Neuronal stem cell (in vitro differentiated cells): ENCODE data around the gene ATP8A1.

ENCODE experiments used
- DNase-seq: peaks from one replicate; pipeline ENCODE4 v3.0.0-alpha.2; 2013; ENCODE audit warnings: low spot score
- H2AFZ ChIP-seq: one replicate; pipeline ENCODE4 v1.6.1; 2013; ENCODE audit warnings: mild to moderate bottlenecking, low read length, inconsistent platforms
- H2AK5ac ChIP-seq: 2 replicates; pipeline ENCODE4 v1.6.1; 2013; ENCODE audit warnings: low read depth, mild to moderate bottlenecking, inconsistent platforms, low read length, moderate library complexity, mixed read lengths
- H2BK120ac ChIP-seq: 2 replicates; pipeline ENCODE4 v1.6.1; 2013; ENCODE audit warnings: low read depth, mild to moderate bottlenecking, inconsistent platforms, low read length, moderate library complexity, mixed read lengths
- H2BK12ac ChIP-seq: one replicate; pipeline ENCODE4 v1.6.1; 2013; ENCODE audit warnings: low read length, inconsistent platforms
- H2BK15ac ChIP-seq: 2 replicates; pipeline ENCODE4 v1.6.1; 2013; ENCODE audit warnings: mild to moderate bottlenecking, low read length, inconsistent platforms, mixed read lengths
- H2BK5ac ChIP-seq: one replicate; pipeline ENCODE4 v1.6.1; 2013; ENCODE audit warnings: inconsistent platforms, mild to moderate bottlenecking, low read length, moderate library complexity
- H3K14ac ChIP-seq: one replicate; pipeline ENCODE4 v1.6.1; 2013; ENCODE audit warnings: low read length, inconsistent platforms
- H3K18ac ChIP-seq: 2 replicates; pipeline ENCODE4 v1.6.1; 2013; ENCODE audit warnings: low read length, inconsistent platforms
- H3K23ac ChIP-seq: 2 replicates; pipeline ENCODE4 v1.6.1; 2013; ENCODE audit warnings: low read depth, mild to moderate bottlenecking, mixed read lengths, low read length, inconsistent platforms; ENCODE audit not compliant: poor library complexity
- H3K27ac ChIP-seq: replicated peaks from 3 replicates; pipeline ENCODE4 v1.5.1; 2013; ENCODE audit warnings: low read length, inconsistent platforms
- H3K27me3 ChIP-seq, 3 experiments: 2 replicates each; pipeline ENCODE4 v1.6.1; 2013; ENCODE audit warnings: low read length in 3 of 3, mild to moderate bottlenecking in 2 of 3, inconsistent platforms in 1 of 3, low read depth in 1 of 3, mixed read lengths in 1 of 3, moderate library complexity in 1 of 3; ENCODE audit not compliant: control insufficient read depth in 3 of 3, insufficient read depth in 3 of 3
- H3K36me3 ChIP-seq, 2 donors: replicated peaks in 1 of 2; 2 replicates each; pipeline ENCODE4 v1.6.1; 2013; ENCODE audit warnings: low read length in 2 of 2; ENCODE audit not compliant: control insufficient read depth in 2 of 2, insufficient read depth in 2 of 2
- H3K4ac ChIP-seq: 2 replicates; pipeline ENCODE4 v1.6.1; 2013; ENCODE audit warnings: inconsistent platforms, mild to moderate bottlenecking, low read length, moderate library complexity
- H3K4me1 ChIP-seq, 2 donors: 1 replicate in 1 of 2; 2 replicates in 1 of 2; pipeline ENCODE4 v1.6.1; 2013; ENCODE audit warnings: low read length in 2 of 2, low read depth in 1 of 2; ENCODE audit not compliant: control insufficient read depth in 2 of 2, insufficient read depth in 1 of 2
- H3K4me2 ChIP-seq: one replicate; pipeline ENCODE4 v1.6.1; 2013; ENCODE audit warnings: mild to moderate bottlenecking, low read length, inconsistent platforms; ENCODE audit not compliant: insufficient read depth, poor library complexity, severe bottlenecking
- H3K4me3 ChIP-seq, 2 donors: 2 replicates each; pipeline ENCODE4 v1.5.1; 2013; ENCODE audit warnings: low read length in 2 of 2, mild to moderate bottlenecking in 2 of 2, inconsistent platforms in 1 of 2, moderate library complexity in 1 of 2
- H3K79me1 ChIP-seq: one replicate; pipeline ENCODE4 v1.6.1; 2013; ENCODE audit warnings: low read depth, mild to moderate bottlenecking, inconsistent platforms, low read length, moderate library complexity
- H3K9ac ChIP-seq: one replicate; pipeline ENCODE4 v1.6.1; 2013; ENCODE audit warnings: mild to moderate bottlenecking, low read depth, low read length, inconsistent platforms; ENCODE audit not compliant: poor library complexity
- H3K9me3 ChIP-seq, 2 donors: replicated peaks in 1 of 2; 2 replicates each; pipeline versions ENCODE3 to v1.6.1; 2013; ENCODE audit warnings: low read length in 2 of 2, mild to moderate bottlenecking in 2 of 2, inconsistent platforms in 1 of 2, low read depth in 1 of 2, mixed read lengths in 1 of 2, moderate library complexity in 1 of 2; ENCODE audit not compliant: control insufficient read depth in 2 of 2, insufficient read depth in 1 of 2
- H4K8ac ChIP-seq: one replicate; pipeline ENCODE4 v1.6.1; 2013; ENCODE audit warnings: low read depth, mild to moderate bottlenecking, inconsistent platforms, low read length, moderate library complexity
- H4K91ac ChIP-seq: one replicate; pipeline ENCODE4 v1.6.1; 2013; ENCODE audit warnings: low read length, low read depth, mild to moderate bottlenecking, inconsistent platforms; ENCODE audit not compliant: poor library complexity
- WGBS, 2 donors: extraction: QIAGEN DNeasy Blood & Tissue Kit; methylation state at CpG; one replicate each; pipeline ENCODE4 v1.1.7; 2013; ENCODE audit warnings: missing lambda C conversion rate in 2 of 2, mixed read lengths in 1 of 2; ENCODE audit not compliant: insufficient read length in 2 of 2, insufficient replicate concordance in 1 of 2; ENCODE audit errors: extremely low coverage in 2 of 2; 5-methylcytosine and 5-hydroxymethylcytosine counted together

ATP8A1 gene

DNA sequence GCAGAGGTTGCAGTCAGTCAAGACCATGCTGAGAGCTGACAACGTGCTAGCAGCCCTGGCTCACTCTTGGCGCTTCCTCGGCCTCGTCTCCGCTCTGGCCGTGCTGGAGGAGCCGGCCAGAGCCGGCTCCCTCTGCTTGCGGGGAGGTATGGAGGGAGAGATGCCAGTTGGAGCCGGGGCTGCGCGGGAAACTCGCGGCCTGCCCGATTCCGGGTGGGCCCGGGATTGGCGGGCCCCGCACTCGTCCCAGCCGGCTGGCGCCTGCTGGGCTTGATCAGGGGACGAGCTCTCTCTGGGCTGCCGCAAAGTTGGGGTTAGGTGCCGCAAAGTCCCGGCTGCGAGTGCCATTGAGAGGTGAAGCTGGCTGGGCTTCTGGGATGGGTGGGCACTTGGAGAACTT lies 287.4 kb downstream of the ATP8A1 start:
- H3K4me3 ChIP-seq: no peak overlapping the region
- H2BK5ac ChIP-seq: no peak overlapping the region
- no peaks in the 10 kb centered on the region for H3K36me3 ChIP-seq
- H3K4me1 ChIP-seq: no peaks in the 10 kb centered on the region
- no peak overlapping the region for H2BK120ac ChIP-seq
- WGBS, 2 donors: no CpG with 5 or more reads among the region's 27 CpGs
- no peak overlapping the region for H4K91ac ChIP-seq
- H3K14ac ChIP-seq: no peak overlapping the region
- H3K27ac ChIP-seq: no peak overlapping the region
- no peak overlapping the region for H3K9ac ChIP-seq
- H3K18ac ChIP-seq: no peak overlapping the region
- H2AK5ac ChIP-seq: no peak overlapping the region
- no peak overlapping the region for H3K4me2 ChIP-seq
- H4K8ac ChIP-seq: no peak overlapping the region
- H2BK12ac ChIP-seq: no peak overlapping the region
- H2AFZ ChIP-seq: no peak overlapping the region
- DNase-seq: no peak
- no peaks in the 10 kb centered on the region for H3K79me1 ChIP-seq
- no peak overlapping the region for H2BK15ac ChIP-seq
- no peak overlapping the region for H3K23ac ChIP-seq
- no peak overlapping the region for H3K4ac ChIP-seq
- no peaks in the 10 kb centered on the region for H3K27me3 ChIP-seq
- H3K9me3 ChIP-seq: no peaks in the 10 kb centered on the region

DNA sequence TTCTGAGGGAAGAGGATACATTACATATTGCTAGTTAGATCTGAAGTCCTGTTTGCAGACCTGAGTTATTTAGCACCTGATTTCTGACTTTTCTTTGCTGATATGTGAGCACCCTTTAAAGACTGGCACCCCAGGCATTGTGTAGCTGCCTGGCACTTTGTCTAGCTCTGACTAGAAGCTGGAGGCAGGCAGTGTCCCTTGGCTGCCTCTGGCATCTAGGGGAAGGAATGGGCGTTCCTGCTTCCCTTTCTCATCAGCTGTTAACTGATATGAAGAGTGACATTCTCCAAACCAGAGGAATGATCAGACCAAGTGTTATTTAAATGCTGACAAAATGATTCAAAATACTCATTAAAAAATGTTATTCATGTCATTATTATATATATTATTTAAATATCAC lies 289.9 kb downstream of the ATP8A1 start:
- no peak overlapping the region for H3K4ac ChIP-seq
- no peak for DNase-seq
- no peak overlapping the region for H2AFZ ChIP-seq
- H3K14ac ChIP-seq: no peak overlapping the region
- H3K23ac ChIP-seq: no peak overlapping the region
- H3K9ac ChIP-seq: no peak overlapping the region
- no peak overlapping the region for H2BK120ac ChIP-seq
- H3K79me1 ChIP-seq: no peaks in the 10 kb centered on the region
- H2BK15ac ChIP-seq: no peak overlapping the region
- no peaks in the 10 kb centered on the region for H3K27me3 ChIP-seq
- no peak overlapping the region for H4K91ac ChIP-seq
- no peak overlapping the region for H3K18ac ChIP-seq
- H3K9me3 ChIP-seq: no peaks in the 10 kb centered on the region
- no peak overlapping the region for H2BK12ac ChIP-seq
- H3K36me3 ChIP-seq: no peaks in the 10 kb centered on the region
- H3K4me2 ChIP-seq: no peak overlapping the region
- H3K27ac ChIP-seq: no peak overlapping the region
- H2BK5ac ChIP-seq: no peak overlapping the region
- H2AK5ac ChIP-seq: no peak overlapping the region
- H3K4me1 ChIP-seq: no peaks in the 10 kb centered on the region
- WGBS, 2 donors: no CpG with 5 or more reads among the region's 1 CpG
- H3K4me3 ChIP-seq: no peak overlapping the region
- H4K8ac ChIP-seq: no peak overlapping the region

DNA sequence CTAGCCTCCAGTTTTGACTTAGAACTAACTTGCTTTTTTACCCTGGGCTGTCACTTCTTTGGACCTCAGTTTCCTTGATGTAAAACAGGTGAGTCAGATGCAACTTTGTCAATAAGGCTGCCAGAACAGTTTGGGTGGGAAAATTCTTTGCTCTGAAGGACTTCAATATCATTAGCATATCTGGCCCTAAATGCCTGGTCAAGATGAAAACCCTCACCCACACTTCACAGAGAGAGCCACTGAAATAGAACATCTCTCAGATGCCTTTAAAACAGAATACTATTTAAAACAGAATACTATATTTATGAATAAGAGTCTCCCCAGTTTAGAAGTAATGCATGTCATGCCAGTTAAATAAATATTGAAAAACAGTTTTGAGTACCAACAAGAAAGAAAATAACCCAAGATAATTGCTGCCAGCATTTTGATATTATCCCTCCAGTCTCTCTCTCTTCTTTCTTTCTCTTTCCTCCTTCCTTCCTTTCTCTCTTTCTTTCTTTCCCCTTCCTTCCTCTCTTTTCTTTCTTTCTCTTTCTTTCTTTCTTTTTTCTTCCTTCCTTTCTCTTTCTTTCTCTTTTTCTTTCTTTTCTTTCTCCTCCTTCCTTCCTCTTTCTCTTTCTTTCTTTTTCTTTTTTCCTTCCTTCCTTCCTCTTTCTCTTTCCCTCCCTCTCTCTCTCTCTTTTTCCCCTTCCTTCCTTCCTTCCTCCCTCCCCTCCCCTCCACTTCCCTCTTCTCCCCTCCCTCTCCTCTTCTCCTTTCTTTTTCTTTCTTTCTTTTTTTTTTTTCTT lies 292.4 kb downstream of the ATP8A1 start:
- H3K4ac ChIP-seq: no peak overlapping the region
- H2BK5ac ChIP-seq: no peak overlapping the region
- no peak overlapping the region for H4K8ac ChIP-seq
- no peaks in the 10 kb centered on the region for H3K36me3 ChIP-seq
- no peak overlapping the region for H3K4me3 ChIP-seq
- H3K79me1 ChIP-seq: no peaks in the 10 kb centered on the region
- no peak overlapping the region for H3K18ac ChIP-seq
- H2BK15ac ChIP-seq: no peak overlapping the region
- no peak overlapping the region for H2BK120ac ChIP-seq
- no peak overlapping the region for H2BK12ac ChIP-seq
- no peak overlapping the region for H3K23ac ChIP-seq
- H3K27me3 ChIP-seq: no peaks in the 10 kb centered on the region
- H3K4me1 ChIP-seq: no peaks in the 10 kb centered on the region
- no peak for DNase-seq
- no peak overlapping the region for H3K9ac ChIP-seq
- H2AFZ ChIP-seq: no peak overlapping the region
- H4K91ac ChIP-seq: no peak overlapping the region
- H3K14ac ChIP-seq: no peak overlapping the region
- H2AK5ac ChIP-seq: no peak overlapping the region
- H3K4me2 ChIP-seq: no peak overlapping the region
- H3K27ac ChIP-seq: no peak overlapping the region
- H3K9me3 ChIP-seq: no peaks in the 10 kb centered on the region

DNA sequence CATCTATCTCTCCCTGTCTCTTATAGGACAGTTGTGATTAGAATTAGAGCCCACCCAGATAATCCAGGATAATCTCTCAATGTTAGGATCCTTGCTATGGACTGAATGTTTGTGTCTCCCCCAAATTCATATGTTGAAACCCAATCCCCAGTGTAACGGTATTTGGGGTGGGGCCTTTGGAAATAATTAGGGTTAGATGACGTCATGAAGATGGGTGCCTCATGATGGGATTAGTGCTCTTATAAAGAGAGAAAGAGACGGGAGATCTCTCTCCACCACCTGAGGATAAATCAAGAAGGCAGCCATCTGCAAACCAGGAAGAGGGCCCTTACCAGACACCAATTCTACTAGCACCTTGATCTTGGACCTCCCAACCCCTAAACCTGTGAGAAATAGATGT lies 293.3 kb downstream of the ATP8A1 start:
- WGBS, 2 donors: no CpG with 5 or more reads among the region's 3 CpGs
- no peak overlapping the region for H2BK5ac ChIP-seq
- H3K9ac ChIP-seq: no peak overlapping the region
- H3K23ac ChIP-seq: no peak overlapping the region
- H4K91ac ChIP-seq: no peak overlapping the region
- H4K8ac ChIP-seq: no peak overlapping the region
- H3K14ac ChIP-seq: no peak overlapping the region
- no peak overlapping the region for H2AK5ac ChIP-seq
- no peak overlapping the region for H3K27ac ChIP-seq
- H3K4me2 ChIP-seq: no peak overlapping the region
- no peaks in the 10 kb centered on the region for H3K36me3 ChIP-seq
- no peaks in the 10 kb centered on the region for H3K4me1 ChIP-seq
- H3K18ac ChIP-seq: no peak overlapping the region
- no peak overlapping the region for H2BK120ac ChIP-seq
- H2AFZ ChIP-seq: no peak overlapping the region
- no peaks in the 10 kb centered on the region for H3K79me1 ChIP-seq
- DNase-seq: no peak
- H2BK12ac ChIP-seq: no peak overlapping the region
- no peak overlapping the region for H3K4me3 ChIP-seq
- H3K9me3 ChIP-seq: no peaks in the 10 kb centered on the region
- no peaks in the 10 kb centered on the region for H3K27me3 ChIP-seq
- H2BK15ac ChIP-seq: no peak overlapping the region
- H3K4ac ChIP-seq: no peak overlapping the region
